ENCODE results near the gene GBX2. TPM values are rescaled to one million over a fixed set of nuclear protein-coding genes. Genes with fewer than 3 reads are reported as not detected.

Gene GBX2
- total RNA-seq, 2 experiments from 2014 or later = not detected

DNA sequence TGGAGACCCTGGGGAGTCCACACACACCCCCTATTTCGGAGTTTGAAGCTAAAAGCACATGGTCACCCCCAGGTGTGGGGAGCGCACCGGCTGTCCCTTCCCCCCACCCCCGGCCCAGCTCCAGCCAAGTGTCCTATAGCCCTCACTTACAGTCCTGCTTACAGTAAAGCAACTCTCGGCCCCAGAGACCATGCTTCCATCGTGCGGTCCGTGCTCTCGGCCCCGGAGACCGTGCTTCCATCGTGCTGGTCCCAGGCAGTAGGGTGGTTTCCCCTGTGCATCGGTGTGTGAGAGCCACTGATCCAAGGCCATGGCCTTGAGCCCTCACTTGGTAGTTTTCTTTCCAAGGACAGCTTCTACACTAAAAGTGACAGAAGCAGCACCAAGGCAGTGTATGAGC lies 48.7 kb downstream of the GBX2 start:
- intact Hi-C loops (cut with micrococcal nuclease) = no loop called here
- TF ChIP-seq, protein P1, sequence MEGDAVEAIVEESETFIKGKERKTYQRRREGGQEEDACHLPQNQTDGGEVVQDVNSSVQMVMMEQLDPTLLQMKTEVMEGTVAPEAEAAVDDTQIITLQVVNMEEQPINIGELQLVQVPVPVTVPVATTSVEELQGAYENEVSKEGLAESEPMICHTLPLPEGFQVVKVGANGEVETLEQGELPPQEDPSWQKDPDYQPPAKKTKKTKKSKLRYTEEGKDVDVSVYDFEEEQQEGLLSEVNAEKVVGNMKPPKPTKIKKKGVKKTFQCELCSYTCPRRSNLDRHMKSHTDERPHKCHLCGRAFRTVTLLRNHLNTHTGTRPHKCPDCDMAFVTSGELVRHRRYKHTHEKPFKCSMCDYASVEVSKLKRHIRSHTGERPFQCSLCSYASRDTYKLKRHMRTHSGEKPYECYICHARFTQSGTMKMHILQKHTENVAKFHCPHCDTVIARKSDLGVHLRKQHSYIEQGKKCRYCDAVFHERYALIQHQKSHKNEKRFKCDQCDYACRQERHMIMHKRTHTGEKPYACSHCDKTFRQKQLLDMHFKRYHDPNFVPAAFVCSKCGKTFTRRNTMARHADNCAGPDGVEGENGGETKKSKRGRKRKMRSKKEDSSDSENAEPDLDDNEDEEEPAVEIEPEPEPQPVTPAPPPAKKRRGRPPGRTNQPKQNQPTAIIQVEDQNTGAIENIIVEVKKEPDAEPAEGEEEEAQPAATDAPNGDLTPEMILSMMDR (IDR thresholded peaks at IDR 0.05) = no peak
- DNase-seq (no peak), ATAC-seq (no peak)
- H3K9me3 Mint-ChIP-seq = no peaks in the 10 kb centered on the region
- no peaks in the 10 kb centered on the region for H3K36me3 Mint-ChIP-seq (ENCODE audit: low read depth)
- POLR2A ChIA-PET = no interaction called here
- peaks cover 6% of the 10 kb centered on the region for H3K27me3 Mint-ChIP-seq
- H3K27ac Mint-ChIP-seq = no peak overlapping the region
- CTCF ChIA-PET = no interaction called here
- H3K4me3 Mint-ChIP-seq = no peak overlapping the region
- H3K4me1 Mint-ChIP-seq (ENCODE audit: low read depth) = no peaks in the 10 kb centered on the region

DNA sequence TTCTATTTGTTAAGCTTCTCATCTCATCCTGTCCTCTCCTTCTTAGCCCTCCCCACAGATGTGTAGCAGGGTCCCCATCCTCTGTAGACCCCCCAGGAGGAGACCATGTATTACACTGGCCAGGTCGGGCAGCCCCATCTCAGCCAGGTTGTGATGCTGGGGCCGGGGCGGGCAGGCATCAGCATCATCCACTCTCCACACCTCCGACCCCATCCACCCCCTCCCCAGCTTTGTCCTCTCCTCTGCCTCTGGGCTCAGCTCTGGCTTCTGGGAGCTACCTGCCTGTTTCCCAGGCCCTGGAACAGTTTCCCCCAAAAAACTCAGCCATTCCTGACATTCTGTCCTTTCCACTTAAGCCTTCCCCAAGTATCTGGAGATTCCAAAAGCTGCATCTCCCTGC lies 49.2 kb downstream of the GBX2 start:
- intact Hi-C loops (cut with micrococcal nuclease) = no loop called here
- Mint-ChIP-seq H3K4me1 (ENCODE audit: low read depth) (no peaks in the 10 kb centered on the region), H3K9me3 (no peaks in the 10 kb centered on the region), H3K27ac (no peak overlapping the region), H3K36me3 (ENCODE audit: low read depth) (no peaks in the 10 kb centered on the region), H3K27me3 (peaks cover 6% of the 10 kb centered on the region), H3K4me3 (no peak overlapping the region)
- ChIA-PET CTCF (no interaction called here), POLR2A (no interaction called here)
- TF ChIP-seq, protein P1 (IDR thresholded peaks at IDR 0.05) = no peak
- DNase-seq = no peak
- no peak for ATAC-seq

DNA sequence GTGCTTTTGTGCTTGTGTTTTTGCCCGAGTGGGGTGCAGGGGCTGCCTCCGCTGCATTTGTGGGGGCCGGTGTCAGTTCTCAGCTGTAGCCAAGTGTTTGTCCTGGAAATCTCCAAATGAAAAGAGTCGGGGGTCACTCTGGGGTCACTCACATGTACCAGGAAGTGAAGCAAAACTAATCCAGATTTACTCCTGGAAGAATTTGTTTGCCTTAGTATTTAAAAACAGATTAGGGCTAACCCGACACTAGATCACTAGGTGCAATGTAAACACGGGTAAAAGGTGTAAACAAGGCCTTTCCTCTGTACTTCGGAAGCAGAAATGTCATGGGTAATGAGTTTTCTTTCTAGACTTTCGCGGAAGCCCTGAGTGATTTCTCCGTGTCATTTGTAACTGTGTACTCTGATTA lies 50.3 kb downstream of the GBX2 start:
- no peaks in the 10 kb centered on the region for H3K36me3 Mint-ChIP-seq (ENCODE audit: low read depth)
- no peak overlapping the region for H3K27ac Mint-ChIP-seq
- no peak for DNase-seq
- intact Hi-C loops (cut with micrococcal nuclease) = no loop called here
- ATAC-seq = no peak
- CTCF ChIA-PET = no interaction called here
- POLR2A ChIA-PET = no interaction called here
- H3K4me1 Mint-ChIP-seq (ENCODE audit: low read depth) = no peaks in the 10 kb centered on the region
- TF ChIP-seq, protein P1 (IDR thresholded peaks at IDR 0.05) = no peak
- peaks cover 6% of the 10 kb centered on the region for H3K27me3 Mint-ChIP-seq
- no peaks in the 10 kb centered on the region for H3K9me3 Mint-ChIP-seq
- no peak overlapping the region for H3K4me3 Mint-ChIP-seq

DNA sequence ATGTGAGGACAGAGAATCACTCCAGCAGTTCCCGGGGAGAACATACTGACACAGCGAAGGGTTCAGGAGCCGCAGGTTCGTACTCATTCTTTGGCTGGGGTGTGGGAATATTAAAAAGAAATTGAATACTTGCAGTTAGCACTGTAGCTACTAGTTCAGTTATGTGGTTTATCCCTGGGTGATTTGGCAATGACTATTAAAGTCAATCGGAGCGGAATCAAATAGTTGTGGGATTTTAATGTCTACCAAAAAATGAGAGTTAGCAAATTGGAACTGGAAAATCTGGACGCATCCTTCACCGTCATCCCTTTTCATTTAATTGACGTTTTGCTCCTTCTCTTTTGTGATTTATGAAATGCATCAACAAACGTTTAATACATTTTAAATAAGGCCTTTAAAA lies 50.8 kb downstream of the GBX2 start:
- CTCF ChIA-PET = no interaction called here
- POLR2A ChIA-PET = no interaction called here
- TF ChIP-seq, protein P1 (IDR thresholded peaks at IDR 0.05) = no peak
- no peak for DNase-seq
- intact Hi-C loops (cut with micrococcal nuclease) = no loop called here
- Mint-ChIP-seq H3K27ac (no peak overlapping the region), H3K4me3 (no peak overlapping the region), H3K4me1 (ENCODE audit: low read depth) (no peaks in the 10 kb centered on the region), H3K27me3 (peaks cover 6% of the 10 kb centered on the region), H3K36me3 (ENCODE audit: low read depth) (no peaks in the 10 kb centered on the region), H3K9me3 (no peaks in the 10 kb centered on the region)
- no peak for ATAC-seq

Other genes with a start within 250 kb of the GBX2 start
- gene ASB18, start 96.0 kb upstream of the GBX2 start, total RNA-seq = not detected